ENCODE measurements around the gene TRIM66. TPM values are rescaled to one million over a fixed set of nuclear protein-coding genes. Genes with fewer than 3 reads are reported as not detected.
"Not testable (repeated sequence)": the region's sequence is repeated elsewhere in the genome, so short reads cannot be mapped to it uniquely, and the experiment has no call there.

Gene TRIM66
- total RNA-seq, 4 donors from 2014 or later: 3.3 to 13.0 (median 6.2) TPM

DNA sequence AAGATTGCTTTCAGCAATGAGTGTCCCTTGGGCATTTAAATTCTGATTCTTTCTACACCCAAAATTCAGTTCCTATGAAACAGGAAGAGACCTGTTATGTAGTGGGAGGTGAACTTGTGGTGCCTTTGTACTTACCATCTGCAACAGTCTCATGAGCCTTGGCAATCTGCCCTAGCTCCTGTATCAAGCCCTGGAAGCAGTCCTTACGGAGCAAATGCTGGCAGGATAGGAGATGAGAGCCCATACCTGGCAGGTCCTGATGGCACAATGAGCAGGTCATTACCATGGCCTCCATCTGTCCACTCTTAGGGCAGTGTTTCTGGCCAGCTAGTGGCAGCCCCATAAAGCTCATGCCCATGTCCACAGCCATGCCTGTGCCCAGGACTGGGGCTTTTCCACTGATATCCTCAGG, 10.8 kb downstream of the TRIM66 start:
- TF ChIP-seq POLR2A (IDR thresholded peaks at IDR 0.05): no peak
- TF ChIP-seq, protein P1, sequence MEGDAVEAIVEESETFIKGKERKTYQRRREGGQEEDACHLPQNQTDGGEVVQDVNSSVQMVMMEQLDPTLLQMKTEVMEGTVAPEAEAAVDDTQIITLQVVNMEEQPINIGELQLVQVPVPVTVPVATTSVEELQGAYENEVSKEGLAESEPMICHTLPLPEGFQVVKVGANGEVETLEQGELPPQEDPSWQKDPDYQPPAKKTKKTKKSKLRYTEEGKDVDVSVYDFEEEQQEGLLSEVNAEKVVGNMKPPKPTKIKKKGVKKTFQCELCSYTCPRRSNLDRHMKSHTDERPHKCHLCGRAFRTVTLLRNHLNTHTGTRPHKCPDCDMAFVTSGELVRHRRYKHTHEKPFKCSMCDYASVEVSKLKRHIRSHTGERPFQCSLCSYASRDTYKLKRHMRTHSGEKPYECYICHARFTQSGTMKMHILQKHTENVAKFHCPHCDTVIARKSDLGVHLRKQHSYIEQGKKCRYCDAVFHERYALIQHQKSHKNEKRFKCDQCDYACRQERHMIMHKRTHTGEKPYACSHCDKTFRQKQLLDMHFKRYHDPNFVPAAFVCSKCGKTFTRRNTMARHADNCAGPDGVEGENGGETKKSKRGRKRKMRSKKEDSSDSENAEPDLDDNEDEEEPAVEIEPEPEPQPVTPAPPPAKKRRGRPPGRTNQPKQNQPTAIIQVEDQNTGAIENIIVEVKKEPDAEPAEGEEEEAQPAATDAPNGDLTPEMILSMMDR (IDR thresholded peaks at IDR 0.05): no peak
- DNase-seq (ENCODE audit: low spot score in 2 of 2): peak in 1 of 2 donors; percentile 76
- intact Hi-C loops (cut with DNase I; ENCODE audit: low total_unique reads): no loop called here
- WGBS, 2 donors: 0% methylated on average over 1 of the region's 1 CpG
- no peak overlapping the region for H3K4me3 ChIP-seq (ENCODE audit: low read depth, poor library complexity, severe bottlenecking)

DNA sequence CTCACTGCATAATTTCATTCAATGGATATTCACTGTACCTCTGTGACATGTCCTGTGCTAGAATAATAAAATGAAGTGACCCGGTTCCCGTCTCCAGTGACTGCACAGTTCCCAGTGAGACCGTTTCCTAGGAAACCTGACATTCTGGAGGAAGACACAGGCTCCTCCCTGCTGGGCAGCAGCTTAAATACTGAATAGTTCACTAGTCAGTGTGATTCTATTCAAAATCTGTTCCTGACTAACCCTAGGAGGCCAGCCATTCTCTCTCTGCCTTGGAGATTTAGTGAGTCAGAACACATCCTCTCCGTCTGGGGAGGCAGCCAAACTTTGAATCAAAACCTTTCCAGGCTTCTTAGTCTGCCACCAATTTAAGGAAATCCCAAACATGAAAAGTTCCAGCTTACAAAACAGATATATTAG, 11.3 kb downstream of the TRIM66 start:
- H3K4me3 ChIP-seq (ENCODE audit: low read depth, poor library complexity, severe bottlenecking): no peak overlapping the region
- TF ChIP-seq, protein P1 (IDR thresholded peaks at IDR 0.05): no peak
- TF ChIP-seq POLR2A (IDR thresholded peaks at IDR 0.05): no peak
- 22 to 31% methylated on average over 4 of the region's 4 CpGs for WGBS, 2 donors
- intact Hi-C loops (cut with DNase I; ENCODE audit: low total_unique reads): no loop called here
- peak in 1 of 2 donors; percentile 60 for DNase-seq (ENCODE audit: low spot score in 2 of 2)

DNA sequence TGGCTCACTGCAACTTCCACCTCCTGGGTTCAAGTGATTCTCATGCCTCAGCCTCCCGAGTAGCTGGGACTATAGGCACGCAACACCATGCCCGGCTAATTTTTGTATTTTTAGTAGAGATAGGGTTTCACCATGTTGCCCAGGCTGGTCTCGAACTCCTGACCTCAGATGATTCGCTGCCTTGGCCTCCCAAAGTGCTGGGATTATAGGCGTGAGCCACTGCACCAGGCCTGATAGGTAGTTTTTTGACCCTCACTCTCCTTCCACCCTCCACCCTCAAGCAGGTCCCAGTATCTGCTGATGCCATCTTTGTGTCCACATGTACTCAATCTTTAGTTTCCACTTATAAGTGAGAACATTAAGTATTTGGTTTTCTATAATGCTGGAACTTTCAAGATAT, 12.4 kb downstream of the TRIM66 start:
- 95 to 96% methylated on average over 6 of the region's 6 CpGs for WGBS, 2 donors
- intact Hi-C loops (cut with DNase I; ENCODE audit: low total_unique reads); H3K4me3 ChIP-seq (ENCODE audit: low read depth, poor library complexity, severe bottlenecking); DNase-seq (ENCODE audit: low spot score in 2 of 2): not testable (repeated sequence)

DNA sequence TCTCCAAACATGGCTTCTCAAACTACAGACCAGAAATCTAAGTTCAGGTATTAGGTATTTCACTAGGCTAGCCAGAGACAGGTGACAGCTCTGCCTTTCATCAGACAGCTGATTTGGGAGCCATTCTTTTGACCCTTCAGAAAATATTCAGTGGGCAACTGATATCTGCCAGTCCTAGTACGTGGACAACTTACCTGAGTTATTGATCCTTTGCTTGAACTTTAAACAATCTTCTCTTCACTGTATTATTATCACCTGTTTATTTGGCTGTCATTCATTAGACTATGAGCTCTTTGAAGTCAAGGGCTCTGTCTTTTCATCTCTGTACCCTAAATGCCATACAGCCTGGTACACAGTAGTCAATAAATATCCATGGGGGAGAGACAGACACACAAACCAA, 17.2 kb downstream of the TRIM66 start:
- WGBS, 2 donors: 94 to 100% methylated on average over 1 of the region's 1 CpG
- intact Hi-C loops (cut with DNase I; ENCODE audit: low total_unique reads): no loop called here
- TF ChIP-seq, protein P1 (IDR thresholded peaks at IDR 0.05): no peak
- no peak for TF ChIP-seq POLR2A (IDR thresholded peaks at IDR 0.05)
- DNase-seq (ENCODE audit: low spot score in 2 of 2): no peak
- H3K4me3 ChIP-seq (ENCODE audit: low read depth, poor library complexity, severe bottlenecking): no peak overlapping the region

DNA sequence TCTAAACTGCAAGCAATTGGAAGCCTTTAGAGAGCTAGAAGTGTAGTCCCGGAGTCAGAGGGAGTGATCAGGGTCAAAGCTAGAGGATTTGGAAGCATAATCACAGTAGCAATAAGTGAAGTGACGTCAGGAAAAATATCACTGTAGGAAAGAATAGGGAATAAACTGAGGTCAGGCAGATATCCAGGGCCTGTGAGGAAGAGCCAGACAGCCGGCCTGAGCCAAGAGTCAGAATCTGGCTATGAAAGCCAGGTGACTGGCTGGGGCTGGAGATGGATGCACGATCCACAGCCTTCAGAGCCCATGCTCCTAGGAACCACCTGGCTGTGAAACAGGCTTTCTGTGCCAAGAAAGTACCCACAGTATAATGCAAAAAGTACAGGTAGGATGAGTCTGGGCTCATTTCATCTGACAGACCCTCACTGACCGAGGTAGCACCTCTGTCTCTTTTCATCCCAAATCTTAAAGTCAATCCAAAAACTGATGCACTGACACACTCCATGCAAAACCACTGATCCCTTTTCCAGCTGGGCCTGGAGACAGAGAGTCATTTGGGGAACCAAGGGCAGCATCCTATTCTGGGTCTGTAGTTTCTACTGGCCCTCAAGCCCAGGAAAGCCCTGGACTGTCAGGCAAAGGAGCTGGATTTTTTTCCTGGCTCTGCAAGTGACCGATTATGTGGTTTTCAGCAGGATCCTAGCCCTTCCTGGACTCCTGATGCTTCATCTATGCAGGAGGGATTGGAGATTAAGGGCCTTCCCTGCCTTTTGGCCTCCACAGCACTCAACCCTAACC, 21.3 kb downstream of the TRIM66 start:
- no peak overlapping the region for H3K4me3 ChIP-seq (ENCODE audit: low read depth, poor library complexity, severe bottlenecking)
- no peak for DNase-seq (ENCODE audit: low spot score in 2 of 2)
- intact Hi-C loops (cut with DNase I; ENCODE audit: low total_unique reads): no loop called here
- TF ChIP-seq POLR2A (IDR thresholded peaks at IDR 0.05): no peak
- TF ChIP-seq, protein P1 (IDR thresholded peaks at IDR 0.05): no peak
- WGBS, 2 donors: 82 to 90% methylated on average over 6 of the region's 6 CpGs

DNA sequence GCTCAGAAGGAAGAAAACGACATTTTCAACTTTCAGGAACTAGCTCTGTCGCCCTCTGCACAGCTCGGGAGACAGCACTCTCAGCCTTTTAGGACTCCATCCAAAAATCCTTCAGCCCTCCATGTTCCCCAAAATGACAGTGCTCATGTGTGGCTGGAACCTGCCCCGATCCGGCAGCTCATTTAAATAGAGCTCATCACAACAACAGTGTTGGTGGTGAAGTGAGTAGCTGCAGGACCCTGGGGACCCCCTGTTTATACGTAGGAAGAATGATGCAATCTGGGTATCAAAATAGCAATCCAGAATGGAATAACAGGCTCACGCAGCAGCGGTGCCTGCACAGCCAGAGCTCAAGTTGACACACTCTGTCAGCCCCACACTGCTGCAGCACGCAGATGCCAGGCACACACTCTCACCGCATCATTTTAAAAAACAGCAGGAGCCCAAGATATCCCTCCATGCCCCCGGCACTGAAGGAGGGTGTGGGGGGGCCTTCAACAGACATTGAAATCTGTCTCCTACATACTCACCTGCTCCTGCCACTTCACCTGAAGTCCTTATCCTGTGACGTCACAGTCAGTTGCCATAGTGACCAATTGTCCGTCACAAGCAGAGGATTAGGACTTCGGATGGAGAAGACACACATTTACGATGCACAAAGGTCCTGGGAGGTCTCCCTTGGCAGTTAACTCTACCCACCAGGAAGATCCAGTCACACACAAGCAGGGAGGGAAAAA, 24.0 kb downstream of the TRIM66 start:
- H3K4me3 ChIP-seq (ENCODE audit: low read depth, poor library complexity, severe bottlenecking): no peak overlapping the region
- intact Hi-C loops (cut with DNase I; ENCODE audit: low total_unique reads): no loop called here
- 58 to 67% methylated on average over 15 of the region's 15 CpGs for WGBS, 2 donors
- TF ChIP-seq POLR2A (IDR thresholded peaks at IDR 0.05): no peak
- TF ChIP-seq, protein P1 (IDR thresholded peaks at IDR 0.05): no peak
- no peak for DNase-seq (ENCODE audit: low spot score in 2 of 2)
